Suprapubic skin (tissue), 3 donors: ENCODE results near the gene AP2M1.
A peak's percentile ranks its signal among the peaks of the same experiment; 100 is the strongest.

Experiments
- CTCF ChIP-seq, 2 donors: fragments of 200-600 bp in 1 of 2; fragments of 450-650 bp in 1 of 2; sonication (generic) in 1 of 2; IDR thresholded peaks; one replicate each; pipeline ENCODE4 v1.5.1; 2016 to 2019; ENCODE audit warnings: antibody characterized with exemption in 2 of 2, mild to moderate bottlenecking in 1 of 2, moderate library complexity in 1 of 2
- POLR2A ChIP-seq, 2 donors: fragments of 450-650 bp; IDR thresholded peaks; one replicate each; pipeline ENCODE4 v1.6.1; 2017; ENCODE audit warnings: antibody characterized with exemption in 2 of 2, mild to moderate bottlenecking in 2 of 2, moderate library complexity in 2 of 2

- no peak for TF ChIP-seq CTCF (IDR thresholded peaks at IDR 0.05)
- peak in 1 of 2 donors; percentile 44 for TF ChIP-seq POLR2A (IDR thresholded peaks at IDR 0.05)
These were observed at the start of gene AP2M1 for GRCh38 chr3:184174646-184175492.
